Mucosa of rectum (tissue), 2 donors: ENCODE measurements around the gene EEA1.

Source experiments
- H3K27ac ChIP-seq, 2 donors: one replicate each; pipeline ENCODE4 v1.7.0; 2013; ENCODE audit warnings: inconsistent platforms in 2 of 2, low read depth in 2 of 2, low read length in 2 of 2
- H3K27me3 ChIP-seq, 2 donors: one replicate each; pipeline ENCODE4 v1.7.0; 2013; ENCODE audit warnings: low read length in 2 of 2; ENCODE audit not compliant: control insufficient read depth in 2 of 2, insufficient read depth in 2 of 2
- H3K36me3 ChIP-seq, 2 donors: one replicate each; pipeline ENCODE4 v1.7.0; 2013; ENCODE audit warnings: low read length in 2 of 2; ENCODE audit not compliant: control insufficient read depth in 2 of 2, insufficient read depth in 2 of 2
- H3K4me1 ChIP-seq, 2 donors: one replicate each; pipeline ENCODE4 v1.7.0; 2013; ENCODE audit warnings: low read length in 2 of 2, mild to moderate bottlenecking in 1 of 2; ENCODE audit not compliant: control insufficient read depth in 2 of 2, insufficient read depth in 2 of 2
- H3K4me3 ChIP-seq, 2 donors: one replicate each; pipeline ENCODE4 v1.7.0; 2013; ENCODE audit warnings: low read length in 2 of 2
- H3K9ac ChIP-seq, 2 donors: one replicate each; pipeline ENCODE4 v1.7.0; 2013; ENCODE audit warnings: low read length in 2 of 2, low read depth in 1 of 2, mild to moderate bottlenecking in 1 of 2
- H3K9me3 ChIP-seq, 2 donors: one replicate each; pipeline ENCODE4 v1.7.0; 2013; ENCODE audit warnings: low read length in 2 of 2; ENCODE audit not compliant: control insufficient read depth in 2 of 2
- donor health status: healthy.
- donor health status: Normal muscosa, but diverticular disease.

Gene EEA1

GRCh38 chr12:92955997-92956663, 27.0 kb upstream of the EEA1 start:
- Histone ChIP-seq H3K9ac (no peak overlapping the region), H3K4me1 (no peaks in the 10 kb centered on the region), H3K27ac (no peak overlapping the region), H3K36me3 (no peaks in the 10 kb centered on the region), H3K9me3 (peaks cover 0 to 3% of the 10 kb centered on the region in 2 donors), H3K4me3 (no peak overlapping the region), H3K27me3 (no peaks in the 10 kb centered on the region)

GRCh38 chr12:92953747-92954146, 24.7 kb upstream of the EEA1 start:
- no peak overlapping the region for H3K27ac ChIP-seq
- H3K4me3 ChIP-seq: no peak overlapping the region
- no peaks in the 10 kb centered on the region for H3K27me3 ChIP-seq
- H3K9me3 ChIP-seq: peaks cover 0 to 3% of the 10 kb centered on the region in 2 donors
- H3K36me3 ChIP-seq: no peaks in the 10 kb centered on the region
- peaks cover 3 to 5% of the 10 kb centered on the region in 2 donors for H3K4me1 ChIP-seq
- no peak overlapping the region for H3K9ac ChIP-seq

- Histone ChIP-seq H3K4me3 (no peak overlapping the region), H3K9me3 (peaks cover 0 to 3% of the 10 kb centered on the region in 2 donors), H3K36me3 (no peaks in the 10 kb centered on the region), H3K27ac (no peak overlapping the region), H3K9ac (no peak overlapping the region), H3K4me1 (peaks cover 3 to 5% of the 10 kb centered on the region in 2 donors), H3K27me3 (no peaks in the 10 kb centered on the region)
Observed at GRCh38 chr12:92952394-92952793, 23.3 kb upstream of the EEA1 start.

- no peak overlapping the region for H3K9ac ChIP-seq
- no peak overlapping the region for H3K4me3 ChIP-seq
- H3K27ac ChIP-seq: no peak overlapping the region
- peaks cover 3 to 5% of the 10 kb centered on the region in 2 donors for H3K4me1 ChIP-seq
- H3K9me3 ChIP-seq: peaks cover 0 to 3% of the 10 kb centered on the region in 2 donors
- H3K27me3 ChIP-seq: no peaks in the 10 kb centered on the region
- no peaks in the 10 kb centered on the region for H3K36me3 ChIP-seq
Observed at GRCh38 chr12:92951006-92951405, 21.9 kb upstream of the EEA1 start.

DNA sequence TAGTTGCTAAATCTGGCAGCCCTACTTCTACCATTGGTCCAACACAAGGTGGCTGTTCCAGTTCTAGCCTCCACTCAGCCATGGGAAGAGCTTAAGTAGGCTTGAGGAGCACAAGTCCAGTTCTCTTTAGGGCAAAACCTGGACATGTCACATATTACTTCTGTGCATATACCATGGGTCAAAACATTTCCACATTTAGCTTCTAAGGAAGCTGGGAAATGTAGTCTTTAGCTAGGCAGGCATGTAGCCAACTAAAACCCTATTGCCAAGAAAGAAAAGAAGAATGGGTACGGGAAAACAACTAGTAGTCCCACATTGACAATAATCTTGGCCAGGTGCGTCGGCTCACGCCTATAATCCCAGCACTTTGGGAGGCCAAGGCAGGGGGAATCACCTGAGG, 20.9 kb upstream of the EEA1 start:
- H3K36me3 ChIP-seq: no peaks in the 10 kb centered on the region
- H3K4me1 ChIP-seq: peaks cover 3 to 8% of the 10 kb centered on the region in 2 donors
- no peak overlapping the region for H3K9ac ChIP-seq
- no peak overlapping the region for H3K4me3 ChIP-seq
- H3K9me3 ChIP-seq: peaks cover 0 to 3% of the 10 kb centered on the region in 2 donors
- H3K27ac ChIP-seq: peak overlapping the region; percentile 42 to 48
- no peaks in the 10 kb centered on the region for H3K27me3 ChIP-seq

DNA sequence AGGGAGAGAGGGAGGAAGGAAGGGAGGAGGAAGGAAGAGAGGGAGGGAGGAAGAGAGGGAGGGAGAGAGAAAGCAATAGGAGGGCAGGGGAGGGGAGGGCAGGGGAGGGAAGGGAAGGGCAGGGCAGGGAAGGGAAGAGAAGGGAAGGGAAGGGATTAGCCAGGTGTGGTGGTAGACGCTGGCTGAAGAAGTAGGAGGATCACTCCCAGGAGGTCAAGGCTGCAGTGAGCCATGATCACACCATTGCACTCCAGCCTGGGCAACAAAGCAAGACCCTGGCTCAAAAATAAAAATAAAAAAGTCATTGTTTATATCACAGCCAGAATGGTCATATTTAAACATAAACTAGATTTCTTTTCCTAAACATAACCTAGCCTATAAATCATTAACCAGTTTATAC, 20.4 kb upstream of the EEA1 start:
- no peak overlapping the region for H3K9ac ChIP-seq
- no peaks in the 10 kb centered on the region for H3K27me3 ChIP-seq
- H3K27ac ChIP-seq: peak overlapping the region in 1 of 2 donors; percentile 24
- H3K36me3 ChIP-seq: no peaks in the 10 kb centered on the region
- peaks cover 0 to 3% of the 10 kb centered on the region in 2 donors for H3K9me3 ChIP-seq
- H3K4me3 ChIP-seq: no peak overlapping the region
- H3K4me1 ChIP-seq: peaks cover 3 to 8% of the 10 kb centered on the region in 2 donors

DNA sequence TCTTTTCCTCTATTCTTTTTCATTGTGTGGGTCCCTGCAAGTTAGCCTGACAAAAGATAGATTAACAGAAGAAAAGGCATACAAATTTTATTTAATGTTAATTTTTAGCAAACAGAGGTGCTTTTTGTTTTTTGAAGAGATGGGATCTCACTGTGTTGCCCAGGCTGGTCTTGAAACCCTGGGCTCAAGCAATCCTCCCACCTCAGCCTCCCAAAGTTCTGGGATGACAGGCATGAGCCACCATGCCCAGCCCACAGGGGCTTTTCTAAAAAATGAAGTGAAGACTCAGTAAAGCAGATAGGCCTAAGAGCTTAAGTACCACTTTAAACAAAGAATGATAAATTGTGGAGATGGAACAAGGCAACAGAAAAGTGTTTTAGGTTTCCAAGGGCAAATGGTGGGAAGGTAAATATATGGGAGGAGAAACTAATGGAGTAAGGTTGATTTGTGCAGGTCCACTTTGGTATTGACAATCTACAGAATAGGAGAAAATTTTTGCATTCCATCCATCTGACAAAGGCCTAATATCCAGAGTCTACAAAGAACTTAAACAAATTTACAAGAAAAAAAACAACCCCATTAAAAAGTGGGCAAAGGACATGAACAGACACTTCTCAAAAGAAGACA, 18.6 kb upstream of the EEA1 start:
- Histone ChIP-seq H3K9me3 (no peaks in the 10 kb centered on the region), H3K4me3 (no peak overlapping the region), H3K27ac (no peak overlapping the region), H3K9ac (no peak overlapping the region), H3K36me3 (no peaks in the 10 kb centered on the region), H3K27me3 (no peaks in the 10 kb centered on the region), H3K4me1 (peaks cover 3 to 8% of the 10 kb centered on the region in 2 donors)

DNA sequence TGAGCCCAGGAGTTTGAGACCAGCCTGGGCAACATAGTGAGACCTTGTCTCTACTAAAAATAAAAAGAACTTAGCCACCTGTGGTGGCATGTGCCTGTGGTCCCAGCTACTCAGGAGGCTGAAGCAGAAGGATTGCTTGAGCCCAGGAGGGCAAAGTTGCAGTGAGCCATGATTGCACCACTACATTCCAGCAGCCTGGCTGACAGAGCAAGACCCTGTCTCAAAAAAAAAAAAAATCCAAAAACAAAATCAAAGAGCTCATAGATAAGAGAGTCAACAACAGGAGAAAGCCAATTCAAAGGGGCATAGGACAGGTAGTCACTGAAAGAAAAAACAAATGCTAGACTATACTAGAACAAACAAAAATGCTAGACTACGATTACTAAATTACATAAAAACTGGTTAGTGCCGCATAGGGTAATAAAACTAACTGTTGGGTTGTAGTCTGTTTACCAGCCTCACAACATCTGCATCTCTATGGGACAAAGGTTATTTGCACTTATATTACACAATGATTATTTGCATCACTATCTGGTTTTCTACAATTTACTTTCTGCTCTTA, 16.6 kb upstream of the EEA1 start:
- no peak overlapping the region for H3K4me3 ChIP-seq
- no peaks in the 10 kb centered on the region for H3K27me3 ChIP-seq
- no peak overlapping the region for H3K9ac ChIP-seq
- H3K4me1 ChIP-seq: peaks cover 3 to 8% of the 10 kb centered on the region in 2 donors
- H3K27ac ChIP-seq: peak overlapping the region; percentile 44 to 60
- no peaks in the 10 kb centered on the region for H3K36me3 ChIP-seq
- no peaks in the 10 kb centered on the region for H3K9me3 ChIP-seq

- Histone ChIP-seq H3K27me3 (no peaks in the 10 kb centered on the region), H3K27ac (no peak overlapping the region), H3K4me1 (peaks cover 0 to 3% of the 10 kb centered on the region in 2 donors), H3K9me3 (no peaks in the 10 kb centered on the region), H3K36me3 (no peaks in the 10 kb centered on the region), H3K9ac (no peak overlapping the region), H3K4me3 (no peak overlapping the region)
Observed at GRCh38 chr12:92943482-92944250, 14.6 kb upstream of the EEA1 start.

GRCh38 chr12:92942905-92943304, 13.8 kb upstream of the EEA1 start:
- no peaks in the 10 kb centered on the region for H3K9me3 ChIP-seq
- H3K27me3 ChIP-seq: no peaks in the 10 kb centered on the region
- no peak overlapping the region for H3K9ac ChIP-seq
- H3K4me3 ChIP-seq: no peak overlapping the region
- H3K4me1 ChIP-seq: peaks cover 0 to 3% of the 10 kb centered on the region in 2 donors
- no peak overlapping the region for H3K27ac ChIP-seq
- H3K36me3 ChIP-seq: no peaks in the 10 kb centered on the region
